AG10803 (cell line): ENCODE measurements around the gene PIGQ.

Experiments used
- DNase-seq: peaks from one replicate; pipeline ENCODE4 v3.0.0; 2010; ENCODE audit warnings: low read depth
- H3K4me3 ChIP-seq: 2 replicates; pipeline ENCODE4 v1.5.1; 2011; ENCODE audit warnings: mild to moderate bottlenecking, low read length, control low read depth
- CTCF ChIP-seq: conservative IDR thresholded peaks from 2 replicates; pipeline ENCODE4 v1.5.1; 2011; ENCODE audit warnings: mild to moderate bottlenecking, low read length, control low read depth, inconsistent platforms

Gene PIGQ

GRCh38 chr16:564690-565418 is 4.9 kb upstream of the PIGQ start:
- TF ChIP-seq CTCF = no peak
- no peak overlapping the region for H3K4me3 ChIP-seq
- DNase-seq = no peak

GRCh38 chr16:565419-566330 is 4.1 kb upstream of the PIGQ start:
- no peak for DNase-seq
- H3K4me3 ChIP-seq = no peak overlapping the region
- no peak for TF ChIP-seq CTCF

GRCh38 chr16:566475-567372 is 3.0 kb upstream of the PIGQ start, which contains the start of gene NHLRC4:
NHLRC4 (plus strand) TSS chr16:567005; CDS start chr16:568048, 1,043 bp downstream.
- TF ChIP-seq CTCF = no peak
- no peak within 1 kb of the TSS for H3K4me3 ChIP-seq
- DNase-seq = peak; percentile 29

- no peak for TF ChIP-seq CTCF
- no peak overlapping the region for H3K4me3 ChIP-seq
- no peak for DNase-seq
These were observed 2.2 kb upstream of the PIGQ start for GRCh38 chr16:567373-568256.

- no peak for DNase-seq
- H3K4me3 ChIP-seq = no peak overlapping the region
- no peak for TF ChIP-seq CTCF
These were observed 1.1 kb upstream of the PIGQ start for GRCh38 chr16:568401-569258.
